ENCODE measurements around the gene CENPP.

Gene CENPP

DNA sequence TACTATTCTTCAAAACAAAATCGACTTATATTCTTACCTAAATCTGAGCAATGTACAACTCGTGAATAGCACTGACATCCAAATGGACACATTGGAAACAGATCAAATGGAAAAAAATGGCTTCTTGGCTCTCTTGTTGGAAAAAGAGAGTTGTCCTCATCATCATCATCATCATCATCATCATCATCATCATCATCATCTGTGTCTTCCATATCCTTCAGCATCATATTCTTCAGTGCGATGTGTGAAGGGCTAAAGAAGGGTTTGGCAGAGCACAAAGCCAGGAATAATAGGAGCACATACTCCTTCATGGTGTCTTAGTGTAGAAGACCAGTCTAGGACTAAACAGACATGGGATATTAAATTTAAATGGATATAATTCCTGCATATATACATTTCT is 148.8 kb downstream of the CENPP start:
- in situ Hi-C loops (cut with MboI; ENCODE audit: low sequenced_read_pairs): no loop called here

GRCh38 chr9:92476962-92477361 is 151.2 kb downstream of the CENPP start:
- in situ Hi-C loops (cut with MboI; ENCODE audit: low sequenced_read_pairs): no loop called here

- in situ Hi-C loops (cut with MboI; ENCODE audit: low sequenced_read_pairs): no loop called here
These were observed 153.0 kb downstream of the CENPP start for GRCh38 chr9:92478783-92479182.

DNA sequence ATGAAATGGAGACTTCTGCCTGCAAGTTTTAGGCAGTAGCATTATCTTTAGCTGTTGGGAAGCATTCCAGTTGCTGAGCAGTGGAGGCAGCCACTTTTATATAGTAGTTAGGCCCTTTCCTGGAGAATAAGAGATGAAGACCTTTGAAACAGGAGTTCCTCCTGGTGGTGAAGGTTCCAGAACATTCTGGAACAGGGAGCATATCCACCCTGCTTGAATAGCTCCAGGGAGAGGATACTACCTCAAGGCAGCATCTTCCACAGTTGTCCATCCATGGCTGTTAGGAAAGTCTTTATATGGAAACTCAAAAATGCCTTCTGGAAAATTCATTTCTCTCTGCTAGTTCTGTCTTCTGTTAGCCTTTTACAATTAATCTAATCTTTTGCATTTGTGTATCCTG is 153.6 kb downstream of the CENPP start:
- in situ Hi-C loops (cut with MboI; ENCODE audit: low sequenced_read_pairs): no loop called here

DNA sequence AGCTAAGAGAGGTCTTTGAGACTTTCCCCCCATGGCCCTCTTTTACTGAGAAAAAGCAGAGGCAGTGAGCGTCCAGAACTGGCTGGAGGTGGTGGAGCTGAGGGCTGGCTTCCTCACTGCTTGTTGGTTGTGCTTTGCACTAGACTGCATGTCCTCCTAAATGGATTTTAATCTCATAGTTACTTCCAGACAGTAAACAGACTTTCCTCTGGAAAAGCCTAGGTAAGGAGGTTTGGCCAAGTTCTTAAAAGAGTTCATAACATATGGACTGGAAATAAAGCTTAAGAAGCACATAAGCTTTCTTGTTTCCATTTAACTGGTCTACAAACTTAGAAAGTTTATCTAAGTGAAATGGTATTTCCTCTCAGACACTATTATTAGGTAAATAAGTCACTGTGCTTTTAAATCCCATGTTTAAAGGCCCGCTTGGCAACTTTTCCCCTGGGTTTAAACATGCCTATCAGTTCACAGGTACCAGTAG is 154.6 kb downstream of the CENPP start:
- in situ Hi-C loops (cut with MboI; ENCODE audit: low sequenced_read_pairs): no loop called here

- in situ Hi-C loops (cut with MboI; ENCODE audit: low sequenced_read_pairs): no loop called here
These were observed 155.4 kb downstream of the CENPP start for GRCh38 chr9:92480986-92481633.

DNA sequence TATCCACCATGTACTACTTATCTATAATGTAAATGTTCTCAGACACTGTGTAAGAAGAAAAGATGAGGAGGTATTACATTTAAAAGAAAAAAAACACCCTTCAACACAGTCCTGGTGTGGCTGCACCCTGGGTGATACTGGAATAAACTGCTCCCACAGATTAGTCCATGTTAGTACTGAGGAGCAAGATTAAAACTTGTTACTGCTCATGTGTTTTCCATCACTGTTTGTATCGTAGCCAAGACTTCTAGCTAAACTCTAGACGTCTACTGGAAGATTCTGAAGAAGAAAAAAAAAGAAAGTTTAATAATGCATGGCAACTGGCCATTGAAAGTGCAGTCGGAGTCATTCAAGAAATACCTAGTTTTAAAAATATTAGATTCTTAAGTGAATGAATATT is 156.6 kb downstream of the CENPP start, which contains the start of gene ASPN:
TSS of gene ASPN (minus strand) at position 178 of the 400 bp plus-strand sequence.
- in situ Hi-C loops (cut with MboI; ENCODE audit: low sequenced_read_pairs): no loop called here

DNA sequence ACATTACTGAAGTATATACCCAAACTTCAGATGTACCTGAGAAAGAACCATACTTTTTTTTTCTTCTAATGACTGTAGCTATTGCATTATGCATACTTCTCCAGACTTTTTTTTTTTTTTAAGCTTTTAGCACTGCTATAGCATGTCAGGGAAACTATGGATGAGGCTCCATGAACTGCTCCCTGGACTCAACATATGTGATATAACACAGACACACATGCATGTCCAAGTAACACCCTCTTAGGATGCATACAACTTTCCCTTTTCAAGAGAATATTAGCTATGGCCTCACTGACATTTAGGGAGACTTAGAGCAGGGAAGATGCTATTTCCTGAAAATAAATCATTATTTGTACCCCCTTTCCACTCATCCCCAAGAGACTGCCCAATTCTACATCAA is 157.1 kb downstream of the CENPP start:
- in situ Hi-C loops (cut with MboI; ENCODE audit: low sequenced_read_pairs): no loop called here

GRCh38 chr9:92483627-92484545 is 158.1 kb downstream of the CENPP start:
- in situ Hi-C loops (cut with MboI; ENCODE audit: low sequenced_read_pairs): no loop called here

DNA sequence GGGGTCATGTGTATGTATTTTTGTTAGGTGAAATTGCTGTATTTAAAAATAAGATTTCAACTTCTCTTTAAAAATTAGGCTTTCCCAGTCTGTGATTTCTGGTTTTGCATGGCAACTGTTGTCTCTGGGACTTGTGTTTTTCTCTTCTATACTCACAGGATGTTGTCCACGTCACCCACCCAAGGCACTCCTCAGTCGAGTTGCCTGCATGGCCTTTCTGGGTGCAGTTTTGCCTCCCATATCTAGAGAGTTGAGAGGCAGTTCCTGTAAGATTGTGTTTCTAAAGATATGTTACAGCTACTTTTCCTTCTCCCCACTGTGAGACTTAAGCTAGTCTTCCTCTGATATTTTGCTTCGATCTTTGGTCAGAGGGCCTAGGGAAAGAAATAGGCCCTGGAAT is 158.8 kb downstream of the CENPP start:
- in situ Hi-C loops (cut with MboI; ENCODE audit: low sequenced_read_pairs): no loop called here

DNA sequence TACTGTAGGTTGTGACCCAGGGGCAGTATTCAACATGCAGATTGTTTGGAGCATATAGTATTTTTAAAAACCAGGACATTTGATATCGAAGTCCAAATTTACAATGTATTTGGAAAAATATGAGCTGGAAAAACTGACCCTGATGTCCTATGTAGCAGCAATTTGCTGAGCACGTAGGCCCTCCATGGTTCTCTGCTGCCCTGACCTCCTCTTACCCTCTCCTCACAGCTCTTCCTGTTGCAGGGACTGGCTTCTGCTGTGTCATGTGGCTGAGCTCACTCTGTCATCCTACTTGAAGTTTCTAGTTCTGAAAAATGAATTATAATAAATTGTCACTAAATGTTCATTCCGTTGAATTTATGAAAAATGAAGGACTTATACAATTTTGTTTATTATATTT is 160.6 kb downstream of the CENPP start:
- in situ Hi-C loops (cut with MboI; ENCODE audit: low sequenced_read_pairs): no loop called here

- in situ Hi-C loops (cut with MboI; ENCODE audit: low sequenced_read_pairs): no loop called here
These were observed 163.2 kb downstream of the CENPP start for GRCh38 chr9:92488681-92489550.

- in situ Hi-C loops (cut with MboI; ENCODE audit: low sequenced_read_pairs): no loop called here
These were observed 167.1 kb downstream of the CENPP start for GRCh38 chr9:92492781-92493401.

- in situ Hi-C loops (cut with MboI; ENCODE audit: low sequenced_read_pairs): no loop called here
These were observed 168.1 kb downstream of the CENPP start for GRCh38 chr9:92493749-92494387.

- in situ Hi-C loops (cut with MboI; ENCODE audit: low sequenced_read_pairs): no loop called here
These were observed 169.1 kb downstream of the CENPP start for GRCh38 chr9:92494856-92495255.

DNA sequence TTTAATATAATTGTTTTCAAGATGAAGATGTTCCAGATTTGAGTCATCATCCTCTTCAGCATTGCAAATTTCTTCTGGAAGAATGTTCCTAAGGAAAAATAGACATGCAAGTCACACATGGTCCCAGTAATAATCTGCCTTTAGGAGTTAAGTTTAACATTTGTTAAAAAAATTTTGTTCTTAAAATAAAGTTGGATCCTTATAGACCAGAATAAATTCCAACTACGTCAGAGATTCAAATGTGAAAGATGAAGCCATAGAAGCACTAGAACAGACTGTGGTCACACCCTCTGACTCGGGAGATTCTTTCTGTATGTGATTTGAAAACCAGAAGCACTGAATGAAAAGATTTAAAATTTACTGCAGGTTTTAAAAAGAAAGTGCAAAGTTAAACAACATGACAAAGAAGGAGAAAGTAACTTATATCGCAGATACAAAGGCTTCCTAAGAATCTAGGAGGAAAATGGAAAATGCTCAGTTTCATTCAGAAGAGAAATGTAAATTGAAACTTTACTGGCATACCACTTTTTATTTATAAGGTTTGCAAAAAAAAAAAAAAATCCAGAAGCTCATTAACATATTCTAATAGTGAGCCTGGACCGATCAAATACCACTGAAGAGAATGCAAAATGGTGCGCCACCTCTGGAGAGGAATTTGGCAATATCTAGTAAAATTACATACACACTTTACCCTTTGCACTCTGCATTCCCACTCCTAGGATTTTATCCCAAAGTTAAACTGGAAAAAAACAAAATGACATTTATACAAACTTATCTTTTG is 170.8 kb downstream of the CENPP start:
- in situ Hi-C loops (cut with MboI; ENCODE audit: low sequenced_read_pairs): no loop called here

GRCh38 chr9:92499701-92500100 is 173.9 kb downstream of the CENPP start:
- in situ Hi-C loops (cut with MboI; ENCODE audit: low sequenced_read_pairs): no loop called here

DNA sequence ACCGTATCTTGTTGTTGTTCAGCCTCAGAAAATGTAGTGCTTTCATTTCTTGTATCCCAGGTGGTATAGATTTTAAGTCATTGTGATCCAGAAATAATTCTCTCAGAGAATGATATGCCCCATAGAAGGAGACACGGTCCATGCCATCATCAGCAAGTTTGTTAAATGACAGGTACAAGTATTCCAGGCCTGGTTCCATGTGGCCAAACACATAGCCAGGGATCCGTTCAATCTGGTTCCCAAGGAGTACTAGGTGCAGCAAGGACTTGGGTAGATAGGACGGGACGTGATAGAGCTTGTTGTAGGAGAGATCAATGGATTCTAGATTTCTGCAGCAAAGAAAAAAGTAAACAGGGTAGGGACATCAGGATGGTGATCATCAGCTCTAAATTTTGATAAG is 175.0 kb downstream of the CENPP start:
- in situ Hi-C loops (cut with MboI; ENCODE audit: low sequenced_read_pairs): no loop called here

GRCh38 chr9:92501671-92502393 is 176.1 kb downstream of the CENPP start:
- in situ Hi-C loops (cut with MboI; ENCODE audit: low sequenced_read_pairs): no loop called here
